Midbrain (tissue), 1 donor: Measurements from ENCODE around the gene USP30.
"Not testable (repeated sequence)": the region's sequence is repeated elsewhere in the genome, so short reads cannot be mapped to it uniquely, and the experiment has no call there.

ENCODE experiments used
- DNase-seq: peaks from one replicate; lab custom pipeline; 2025; lab: John Stamatoyannopoulos, UW

Gene USP30

DNA sequence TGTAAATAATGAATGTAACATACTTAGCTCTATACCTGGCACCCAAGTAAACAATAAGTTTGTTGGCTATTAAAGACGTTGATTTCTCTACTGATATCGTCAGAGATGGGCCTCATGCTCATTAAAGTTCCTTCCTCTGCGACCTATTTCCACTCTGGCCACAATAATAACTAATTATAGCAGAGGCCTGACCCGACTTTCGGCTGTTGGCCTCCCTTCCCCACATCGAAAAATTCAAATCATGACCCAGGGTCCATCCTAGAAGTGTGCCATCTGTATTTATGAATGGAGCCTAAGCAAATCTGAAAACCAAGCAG is 321 bp upstream of the USP30 start:
- DNase-seq, result no peak

GRCh38 chr12:109053382-109054123 is 1.2 kb downstream of the USP30 start:
- peak; percentile 57 for DNase-seq

GRCh38 chr12:109054124-109054513 is 1.7 kb downstream of the USP30 start:
- DNase-seq, result not testable (repeated sequence)

DNA sequence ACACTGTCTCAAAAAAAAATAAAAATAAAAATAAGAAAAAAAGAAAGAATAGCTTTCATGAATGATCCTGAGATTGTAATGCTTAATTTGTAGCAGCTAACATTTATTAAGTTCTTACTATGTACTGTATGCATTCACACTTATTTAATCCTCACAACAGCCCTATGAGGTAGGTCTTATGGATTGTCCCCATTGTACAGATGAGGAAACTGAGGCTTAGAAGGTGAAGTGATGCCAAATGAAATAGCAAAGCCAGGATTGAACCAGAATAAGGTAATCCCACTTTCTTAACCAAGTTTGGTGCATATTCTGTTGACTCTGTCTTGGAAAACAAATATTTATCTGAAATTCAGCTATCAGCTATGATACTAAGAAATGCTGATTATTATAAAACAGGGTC is 2.1 kb downstream of the USP30 start:
- no peak for DNase-seq

GRCh38 chr12:109056891-109057290 is 4.5 kb downstream of the USP30 start:
- peak; percentile 27 for DNase-seq

DNA sequence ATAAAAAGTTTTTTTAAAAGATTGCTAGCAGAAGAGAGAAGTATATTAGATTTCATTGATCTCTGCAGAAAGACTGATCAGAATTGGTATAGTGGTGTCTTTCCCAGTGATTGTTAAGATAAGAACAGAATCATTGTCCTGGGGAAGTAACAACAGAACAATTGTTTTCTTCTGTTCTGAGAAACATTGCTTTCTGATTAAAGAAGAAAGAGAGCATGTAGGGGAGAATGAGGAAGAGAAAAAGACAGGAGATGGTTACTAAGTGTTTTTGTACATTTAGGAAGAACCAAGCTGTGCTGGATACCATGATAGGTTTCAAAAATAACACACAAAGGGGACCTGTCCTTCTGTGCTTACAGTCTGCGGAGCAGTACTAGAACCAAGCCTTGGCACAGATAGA is 5.0 kb downstream of the USP30 start:
- peak; percentile 23 for DNase-seq

DNA sequence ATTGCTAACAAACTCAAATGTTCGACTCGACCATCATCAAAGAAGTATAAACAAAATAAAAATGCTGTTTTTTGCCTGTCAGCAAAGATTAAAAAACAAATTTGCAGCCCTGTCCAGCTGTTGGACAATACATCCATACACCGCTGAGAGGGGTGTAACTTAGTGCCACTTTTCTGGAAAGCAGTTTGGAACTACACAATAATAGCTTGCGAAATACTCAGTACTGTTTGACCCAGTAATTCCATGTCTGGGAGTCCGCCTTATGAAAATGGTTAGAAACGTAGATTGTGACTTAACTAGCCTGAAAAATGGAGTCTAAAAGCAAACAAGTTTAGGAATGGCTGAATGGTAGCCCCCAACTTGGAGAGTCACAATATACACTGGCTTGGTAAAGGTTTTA is 6.4 kb downstream of the USP30 start:
- no peak for DNase-seq

DNA sequence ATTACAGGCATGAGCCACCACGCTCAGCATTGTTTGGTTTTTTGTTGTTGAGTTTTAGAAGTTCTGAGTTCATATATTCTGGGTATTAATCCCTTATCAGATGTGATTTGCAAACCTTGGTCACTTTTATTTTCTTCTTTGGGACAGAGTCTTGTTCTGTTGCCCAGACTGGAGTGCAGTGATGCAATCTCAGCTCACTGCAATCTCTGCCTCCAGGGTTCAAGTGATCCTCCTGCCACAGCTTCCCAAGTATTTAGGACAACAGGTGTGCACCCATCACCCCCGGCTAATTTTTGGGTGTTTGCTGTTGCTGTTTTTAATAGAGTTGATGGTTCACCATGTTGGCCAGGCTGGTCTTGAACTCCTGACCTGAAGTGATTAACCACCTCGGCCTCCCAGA is 11.8 kb downstream of the USP30 start:
- DNase-seq, result no peak

GRCh38 chr12:109065154-109065852 is 12.9 kb downstream of the USP30 start:
- DNase-seq, result no peak

DNA sequence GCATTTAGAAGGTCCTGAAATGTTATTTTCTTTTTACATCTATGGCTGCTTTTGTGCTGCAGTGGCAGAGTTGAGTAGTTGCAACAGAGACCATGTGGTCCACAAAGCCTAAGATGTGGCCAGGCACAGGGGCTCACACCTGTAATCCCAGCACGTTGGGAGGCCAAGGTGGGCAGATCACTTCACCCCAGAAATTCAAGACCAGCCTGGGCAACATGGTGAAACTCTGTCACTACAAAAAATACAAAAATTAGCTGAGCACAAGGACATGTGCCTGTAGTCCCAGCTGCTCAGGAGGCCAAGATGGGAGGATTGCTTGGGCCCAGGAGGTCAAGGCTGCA is 13.4 kb downstream of the USP30 start:
- DNase-seq, result no peak

DNA sequence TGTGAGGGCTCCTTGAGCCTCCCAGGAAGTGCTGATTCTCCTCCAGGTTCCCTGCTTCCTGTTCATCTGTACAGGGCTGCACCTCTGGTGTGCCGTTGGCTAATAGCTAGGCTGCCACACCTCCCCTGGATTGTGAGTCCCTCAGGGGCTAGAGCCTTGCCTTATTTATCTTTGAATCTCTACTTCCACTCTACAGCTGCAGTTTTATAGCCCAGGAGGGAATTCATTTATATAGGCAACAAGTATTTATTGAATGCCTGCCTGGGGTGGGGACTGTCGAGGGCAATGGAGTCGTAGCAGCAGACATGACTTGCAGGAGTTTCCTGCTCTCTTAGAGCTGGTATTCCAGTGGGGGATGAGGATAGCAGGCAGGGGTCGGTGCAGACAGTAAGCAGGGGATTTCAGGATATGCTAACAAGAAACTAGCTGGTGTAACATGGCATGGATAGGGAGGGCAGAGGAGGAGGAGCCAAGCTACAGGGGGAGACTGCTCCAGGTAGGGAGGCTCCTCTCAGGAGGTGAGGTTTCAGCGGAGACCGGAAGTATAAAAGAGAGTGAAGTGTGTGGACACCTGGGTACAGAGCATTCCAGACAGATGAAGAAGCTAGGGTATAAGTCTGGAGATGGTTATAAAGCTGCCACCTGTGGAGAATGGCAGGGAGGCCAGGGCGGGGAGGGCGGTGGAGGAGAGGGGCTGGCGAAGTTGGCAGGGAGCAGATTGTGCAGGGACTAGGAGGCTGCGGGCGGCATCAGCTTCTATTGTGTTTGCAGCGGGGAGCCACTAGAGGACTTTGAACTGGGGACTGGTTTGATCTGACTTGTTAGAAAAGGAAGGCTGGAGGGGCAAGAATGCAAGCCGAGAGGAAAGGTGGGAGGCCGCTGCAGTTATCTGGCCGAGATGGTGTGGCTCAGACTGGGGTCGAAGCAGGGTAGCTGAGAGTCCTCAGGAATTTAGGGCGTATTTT is 17.2 kb downstream of the USP30 start:
- DNase-seq, result no peak

GRCh38 chr12:109074866-109075265 is 22.5 kb downstream of the USP30 start:
- no peak for DNase-seq

DNA sequence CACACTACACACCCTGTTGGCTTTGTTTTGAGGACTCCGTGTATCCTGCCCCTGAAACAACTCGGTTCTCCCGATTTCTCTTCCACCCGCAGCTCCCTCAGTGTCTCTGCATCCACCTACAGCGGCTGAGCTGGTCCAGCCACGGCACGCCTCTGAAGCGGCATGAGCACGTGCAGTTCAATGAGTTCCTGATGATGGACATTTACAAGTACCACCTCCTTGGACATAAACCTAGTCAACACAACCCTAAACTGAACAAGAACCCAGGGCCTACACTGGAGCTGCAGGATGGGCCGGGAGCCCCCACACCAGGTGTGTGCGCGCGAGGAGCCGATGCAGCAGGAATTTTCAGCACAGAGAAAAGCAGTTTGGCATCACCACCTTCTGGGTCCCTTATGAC is 30.4 kb downstream of the USP30 start:
- no peak for DNase-seq

DNA sequence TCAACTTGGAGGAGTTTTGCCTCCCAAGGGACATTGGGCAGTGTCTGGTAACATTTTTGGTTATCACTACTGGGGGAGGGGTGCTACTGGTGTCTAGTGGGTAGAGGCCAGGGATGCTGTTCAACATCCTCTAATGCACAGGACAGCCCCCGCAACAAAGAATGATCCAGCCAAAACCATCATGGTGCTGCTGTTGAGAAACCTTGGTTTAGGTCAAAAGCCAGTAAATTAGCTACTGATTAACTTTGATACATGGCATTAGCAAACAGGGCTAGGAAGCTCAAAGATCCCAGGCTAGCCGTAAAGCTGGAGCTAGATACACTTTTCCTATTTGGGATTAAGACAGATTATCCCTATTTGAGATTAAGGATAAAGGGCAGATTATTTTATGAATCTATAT is 32.0 kb downstream of the USP30 start:
- no peak for DNase-seq

- DNase-seq, result no peak
Measured at GRCh38 chr12:109085590-109085989, 33.2 kb downstream of the USP30 start.

GRCh38 chr12:109087250-109087649 is 34.9 kb downstream of the USP30 start:
- no peak for DNase-seq

- no peak for DNase-seq
Measured at GRCh38 chr12:109088818-109089217, 36.4 kb downstream of the USP30 start.

DNA sequence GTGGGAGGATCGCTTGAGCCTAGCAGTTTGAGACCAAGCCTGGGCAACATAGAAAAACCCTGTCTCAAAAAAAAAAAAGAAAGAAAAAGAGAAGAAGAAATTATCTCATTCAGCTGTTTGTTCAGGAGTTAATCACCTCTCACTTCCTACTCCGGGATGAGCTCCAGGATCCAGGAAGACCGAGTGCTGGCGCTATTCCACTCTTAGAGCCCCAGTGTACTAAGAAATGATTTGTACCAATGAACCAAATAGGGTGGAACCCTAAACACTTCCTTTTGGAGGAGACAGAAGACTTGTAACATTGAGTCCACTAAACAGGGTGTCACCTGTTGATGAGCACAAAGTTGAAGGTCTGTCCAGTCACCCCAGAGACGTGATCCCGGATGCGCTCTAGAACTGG is 37.3 kb downstream of the USP30 start:
- DNase-seq, result no peak

DNA sequence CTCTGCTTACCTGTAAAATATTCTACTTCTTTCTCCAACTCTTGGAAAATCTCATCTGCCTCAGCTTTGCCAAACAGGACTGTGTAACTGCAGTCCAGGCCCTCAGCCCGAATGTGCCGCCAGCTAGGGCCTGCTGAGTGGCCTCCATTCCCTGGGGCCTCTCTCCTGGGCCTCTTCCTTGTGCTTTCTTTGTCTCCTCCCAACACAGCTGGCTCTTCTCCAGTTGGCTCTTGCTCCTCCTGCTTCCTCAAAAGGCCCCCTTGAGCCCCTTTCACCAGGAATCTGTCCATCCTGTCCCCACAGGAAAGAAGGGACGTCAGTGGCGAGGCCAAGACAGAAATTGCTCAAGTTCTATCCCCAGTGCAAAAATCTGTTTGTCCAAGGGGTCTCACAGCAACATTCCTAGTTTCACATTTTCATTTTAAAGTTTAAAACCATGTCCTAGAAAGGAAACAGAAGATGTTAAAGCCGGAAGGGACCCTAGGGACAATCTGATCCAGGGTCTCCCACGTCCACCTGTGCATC is 40.2 kb downstream of the USP30 start:
- DNase-seq, result no peak

DNA sequence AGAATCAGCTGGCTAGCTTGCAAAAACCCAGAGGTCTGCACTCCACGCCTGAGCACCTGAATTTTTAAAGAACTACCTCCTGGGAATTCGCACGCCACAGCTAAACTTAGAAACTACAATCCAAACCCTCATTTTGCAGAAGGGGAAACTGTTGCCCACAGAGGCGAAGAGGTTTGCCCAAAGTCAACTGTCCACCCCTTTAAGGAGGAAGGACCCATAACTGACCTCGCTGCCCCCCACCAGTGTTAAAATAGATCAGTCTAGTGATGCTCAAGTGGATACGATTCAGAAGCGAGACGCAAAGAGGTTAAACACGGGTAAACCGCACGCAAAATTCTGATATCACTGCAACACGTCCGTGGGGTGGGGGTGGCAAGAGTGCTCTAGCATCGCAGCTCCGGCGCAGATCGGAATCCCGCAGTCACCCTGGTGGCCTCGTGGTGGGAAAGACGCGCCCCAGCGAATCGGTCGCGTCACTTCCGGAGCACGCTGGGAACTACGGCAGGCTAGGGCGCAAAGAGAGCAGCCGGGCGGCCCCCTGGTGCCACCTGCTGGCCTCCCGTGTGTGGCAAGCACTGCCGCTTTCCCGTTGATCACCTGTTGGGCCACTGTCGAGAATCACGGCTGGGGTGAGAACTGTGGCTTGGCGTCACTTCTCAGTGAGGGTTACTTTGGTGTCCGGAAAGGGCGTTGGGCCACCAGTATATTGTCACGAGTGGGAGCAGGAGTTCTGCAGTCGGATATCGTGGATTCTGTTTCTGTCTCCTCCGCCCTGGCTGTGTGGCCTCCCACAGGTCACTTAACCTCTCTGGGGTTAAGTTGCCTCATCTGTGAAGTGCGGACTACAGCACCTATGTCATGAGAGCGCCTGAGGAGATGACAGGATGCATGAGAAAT is 40.9 kb downstream of the USP30 start, which contains the start of gene ALKBH2:
ALKBH2 (minus strand) TSS at position 451 of the 897 bp plus-strand sequence. CDS start 686 bp downstream, outside the sequence.
- peak; percentile 95 for DNase-seq

DNA sequence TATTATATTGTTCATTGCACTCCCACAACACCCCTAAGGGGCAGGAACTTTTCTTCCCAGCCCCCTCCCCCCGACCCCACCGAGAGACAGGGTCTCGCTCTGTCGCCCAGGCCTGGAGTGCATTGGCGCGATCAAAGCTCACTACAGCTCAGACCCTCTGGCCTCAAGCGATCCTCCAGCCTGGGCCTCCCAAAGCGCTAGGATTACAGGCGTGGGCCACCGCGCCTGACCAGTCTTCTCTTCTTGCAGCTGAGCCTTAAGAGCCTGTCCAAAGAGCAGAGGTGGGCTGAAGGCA is 44.7 kb downstream of the USP30 start:
- no peak for DNase-seq
